GM18526 (cell line): ENCODE measurements around the gene ASCC3.

Experiments
- POLR2A ChIP-seq: IDR thresholded peaks from 3 replicates; pipeline ENCODE4 v1.6.1; 2011; ENCODE audit not compliant: insufficient read length; ENCODE audit errors: extremely low read depth

The ASCC3 gene

GRCh38 chr6:100850174-100850573 lies 31.0 kb downstream of the ASCC3 start:
- no peak for TF ChIP-seq POLR2A

- TF ChIP-seq POLR2A, result no peak
These were observed 34.9 kb downstream of the ASCC3 start for GRCh38 chr6:100846276-100846675.

- no peak for TF ChIP-seq POLR2A
These were observed 35.5 kb downstream of the ASCC3 start for GRCh38 chr6:100845676-100846075.

- no peak for TF ChIP-seq POLR2A
These were observed 41.7 kb downstream of the ASCC3 start for GRCh38 chr6:100839419-100839818.

- no peak for TF ChIP-seq POLR2A
These were observed 43.1 kb downstream of the ASCC3 start for GRCh38 chr6:100838011-100838410.

GRCh38 chr6:100833972-100834574 lies 47.1 kb downstream of the ASCC3 start:
- no peak for TF ChIP-seq POLR2A

GRCh38 chr6:100823041-100823440 lies 58.1 kb downstream of the ASCC3 start:
- no peak for TF ChIP-seq POLR2A

GRCh38 chr6:100818066-100818465 lies 63.1 kb downstream of the ASCC3 start:
- TF ChIP-seq POLR2A, result no peak

GRCh38 chr6:100810015-100810414 lies 71.1 kb downstream of the ASCC3 start:
- TF ChIP-seq POLR2A, result no peak

GRCh38 chr6:100809346-100809745 lies 71.8 kb downstream of the ASCC3 start:
- TF ChIP-seq POLR2A, result no peak

GRCh38 chr6:100808638-100809275 lies 72.4 kb downstream of the ASCC3 start:
- no peak for TF ChIP-seq POLR2A

- no peak for TF ChIP-seq POLR2A
These were observed 74.8 kb downstream of the ASCC3 start for GRCh38 chr6:100806296-100806695.

- no peak for TF ChIP-seq POLR2A
These were observed 77.7 kb downstream of the ASCC3 start for GRCh38 chr6:100803264-100804045.

- no peak for TF ChIP-seq POLR2A
These were observed 80.1 kb downstream of the ASCC3 start for GRCh38 chr6:100801036-100801435.

GRCh38 chr6:100796049-100796823 lies 84.9 kb downstream of the ASCC3 start:
- no peak for TF ChIP-seq POLR2A
